ENCODE measurements around the gene ABCC5.

DNA sequence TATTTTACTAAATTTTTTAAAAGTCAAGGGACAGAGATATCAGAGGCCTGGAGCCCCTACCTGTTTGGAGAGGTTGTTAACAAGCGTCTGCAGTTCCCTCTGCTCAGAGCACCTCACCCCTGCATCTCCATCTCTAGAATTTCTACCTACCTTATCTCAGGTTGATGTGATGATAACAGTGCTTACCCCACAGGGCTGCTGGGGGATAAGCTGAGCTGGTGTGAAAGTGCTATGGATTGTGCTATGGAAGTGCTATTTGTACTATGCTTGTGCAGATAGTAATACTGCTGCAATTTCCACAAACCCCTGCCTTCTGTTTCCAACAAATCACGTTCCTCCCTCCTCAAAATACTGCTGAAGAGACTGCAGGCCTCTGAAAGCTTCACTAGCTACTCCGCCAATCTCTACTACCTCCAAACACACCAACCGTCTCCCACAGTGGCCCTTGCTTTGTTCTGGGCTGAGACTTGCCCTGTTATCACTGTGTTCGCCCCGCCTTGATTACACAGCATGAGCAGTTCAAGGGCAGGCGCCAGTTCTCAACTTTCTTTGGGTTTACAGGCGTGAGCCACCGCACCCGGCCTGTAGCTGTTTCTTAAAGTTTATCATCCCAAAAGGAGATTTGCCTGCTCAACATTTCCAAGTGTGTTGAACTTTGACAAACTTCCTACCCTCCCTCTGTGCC lies 104.6 kb downstream of the ABCC5 start:
- TF ChIP-seq CREB1 (CRISPR knock-in tag; IDR thresholded peaks at IDR 0.05) (no peak), NR2C2 (CRISPR knock-in tag; IDR thresholded peaks at IDR 0.05) (no peak), TEAD4 (CRISPR knock-in tag; IDR thresholded peaks at IDR 0.05) (no peak), SMAD3 (CRISPR knock-in tag; IDR thresholded peaks at IDR 0.05; ENCODE audit: borderline replicate concordance) (no peak), ZNF121 (CRISPR knock-in tag; IDR thresholded peaks at IDR 0.05) (no peak)
- TF ChIP-seq, protein P1, sequence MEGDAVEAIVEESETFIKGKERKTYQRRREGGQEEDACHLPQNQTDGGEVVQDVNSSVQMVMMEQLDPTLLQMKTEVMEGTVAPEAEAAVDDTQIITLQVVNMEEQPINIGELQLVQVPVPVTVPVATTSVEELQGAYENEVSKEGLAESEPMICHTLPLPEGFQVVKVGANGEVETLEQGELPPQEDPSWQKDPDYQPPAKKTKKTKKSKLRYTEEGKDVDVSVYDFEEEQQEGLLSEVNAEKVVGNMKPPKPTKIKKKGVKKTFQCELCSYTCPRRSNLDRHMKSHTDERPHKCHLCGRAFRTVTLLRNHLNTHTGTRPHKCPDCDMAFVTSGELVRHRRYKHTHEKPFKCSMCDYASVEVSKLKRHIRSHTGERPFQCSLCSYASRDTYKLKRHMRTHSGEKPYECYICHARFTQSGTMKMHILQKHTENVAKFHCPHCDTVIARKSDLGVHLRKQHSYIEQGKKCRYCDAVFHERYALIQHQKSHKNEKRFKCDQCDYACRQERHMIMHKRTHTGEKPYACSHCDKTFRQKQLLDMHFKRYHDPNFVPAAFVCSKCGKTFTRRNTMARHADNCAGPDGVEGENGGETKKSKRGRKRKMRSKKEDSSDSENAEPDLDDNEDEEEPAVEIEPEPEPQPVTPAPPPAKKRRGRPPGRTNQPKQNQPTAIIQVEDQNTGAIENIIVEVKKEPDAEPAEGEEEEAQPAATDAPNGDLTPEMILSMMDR (IDR thresholded peaks at IDR 0.05), result no peak
- TF ChIP-seq, protein P2, sequence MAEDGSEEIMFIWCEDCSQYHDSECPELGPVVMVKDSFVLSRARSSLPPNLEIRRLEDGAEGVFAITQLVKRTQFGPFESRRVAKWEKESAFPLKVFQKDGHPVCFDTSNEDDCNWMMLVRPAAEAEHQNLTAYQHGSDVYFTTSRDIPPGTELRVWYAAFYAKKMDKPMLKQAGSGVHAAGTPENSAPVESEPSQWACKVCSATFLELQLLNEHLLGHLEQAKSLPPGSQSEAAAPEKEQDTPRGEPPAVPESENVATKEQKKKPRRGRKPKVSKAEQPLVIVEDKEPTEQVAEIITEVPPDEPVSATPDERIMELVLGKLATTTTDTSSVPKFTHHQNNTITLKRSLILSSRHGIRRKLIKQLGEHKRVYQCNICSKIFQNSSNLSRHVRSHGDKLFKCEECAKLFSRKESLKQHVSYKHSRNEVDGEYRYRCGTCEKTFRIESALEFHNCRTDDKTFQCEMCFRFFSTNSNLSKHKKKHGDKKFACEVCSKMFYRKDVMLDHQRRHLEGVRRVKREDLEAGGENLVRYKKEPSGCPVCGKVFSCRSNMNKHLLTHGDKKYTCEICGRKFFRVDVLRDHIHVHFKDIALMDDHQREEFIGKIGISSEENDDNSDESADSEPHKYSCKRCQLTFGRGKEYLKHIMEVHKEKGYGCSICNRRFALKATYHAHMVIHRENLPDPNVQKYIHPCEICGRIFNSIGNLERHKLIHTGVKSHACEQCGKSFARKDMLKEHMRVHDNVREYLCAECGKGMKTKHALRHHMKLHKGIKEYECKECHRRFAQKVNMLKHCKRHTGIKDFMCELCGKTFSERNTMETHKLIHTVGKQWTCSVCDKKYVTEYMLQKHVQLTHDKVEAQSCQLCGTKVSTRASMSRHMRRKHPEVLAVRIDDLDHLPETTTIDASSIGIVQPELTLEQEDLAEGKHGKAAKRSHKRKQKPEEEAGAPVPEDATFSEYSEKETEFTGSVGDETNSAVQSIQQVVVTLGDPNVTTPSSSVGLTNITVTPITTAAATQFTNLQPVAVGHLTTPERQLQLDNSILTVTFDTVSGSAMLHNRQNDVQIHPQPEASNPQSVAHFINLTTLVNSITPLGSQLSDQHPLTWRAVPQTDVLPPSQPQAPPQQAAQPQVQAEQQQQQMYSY (CRISPR knock-in tag; IDR thresholded peaks at IDR 0.05), result no peak
- TF ChIP-seq, protein P3, sequence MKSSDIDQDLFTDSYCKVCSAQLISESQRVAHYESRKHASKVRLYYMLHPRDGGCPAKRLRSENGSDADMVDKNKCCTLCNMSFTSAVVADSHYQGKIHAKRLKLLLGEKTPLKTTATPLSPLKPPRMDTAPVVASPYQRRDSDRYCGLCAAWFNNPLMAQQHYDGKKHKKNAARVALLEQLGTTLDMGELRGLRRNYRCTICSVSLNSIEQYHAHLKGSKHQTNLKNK (CRISPR knock-in tag; IDR thresholded peaks at IDR 0.05), result no peak

Data from WTC11 (cell line).